ENCODE results near the gene KCTD15. TPM values are rescaled to one million over a fixed set of nuclear protein-coding genes. Genes with fewer than 3 reads are reported as not detected.

KCTD15 gene
- total RNA-seq, 2 experiments from 2014 or later: 21.3 to 29.2 TPM

- no peaks in the 10 kb centered on the region for H3K4me1 ChIP-seq (ENCODE audit: insufficient read depth, low read length, poor library complexity, severe bottlenecking)
- TF ChIP-seq EZH2phosphoT487 (IDR thresholded peaks at IDR 0.05; ENCODE audit: borderline replicate concordance, low read depth, low read length): no peak
- no peak for TF ChIP-seq CTCF (conservative IDR thresholded peaks at IDR 0.05; ENCODE audit: low read length)
- no peaks in the 10 kb centered on the region for H3K9me3 ChIP-seq (ENCODE audit: low read length)
- no peak overlapping the region for H3K27ac ChIP-seq (ENCODE audit: low read depth, low read length, poor library complexity, severe bottlenecking)
- CTCF ChIA-PET (ENCODE audit: unreplicated experiment): no interaction called here
- H3K4me3 ChIP-seq (ENCODE audit: low read depth, low read length, poor library complexity, severe bottlenecking): no peak overlapping the region
- no peak overlapping the region for H3K4me2 ChIP-seq (ENCODE audit: low read length)
- no peak overlapping the region for H2AFZ ChIP-seq (ENCODE audit: low read length)
- no peaks in the 10 kb centered on the region for H3K36me3 ChIP-seq (ENCODE audit: insufficient read depth, low read length)
- no peak for DNase-seq (ENCODE audit: low spot score)
- no peaks in the 10 kb centered on the region for H4K20me1 ChIP-seq (ENCODE audit: insufficient read depth, low read length)
- H3K79me2 ChIP-seq (ENCODE audit: insufficient read depth, low read depth, low read length): no peaks in the 10 kb centered on the region
- H3K9me2 ChIP-seq (ENCODE audit: insufficient read depth, low read length): no peaks in the 10 kb centered on the region
- intact Hi-C loops (cut with micrococcal nuclease; ENCODE audit: unreplicated experiment): no loop called here
- POLR2A ChIA-PET: no interaction called here
- BruUV-seq (replicated peaks): no TSS peak
Observed at GRCh38 chr19:33750587-33751435, 45.9 kb upstream of the KCTD15 start.

- DNase-seq (ENCODE audit: low spot score): no peak
- no peaks in the 10 kb centered on the region for H3K36me3 ChIP-seq (ENCODE audit: insufficient read depth, low read length)
- no peaks in the 10 kb centered on the region for H3K79me2 ChIP-seq (ENCODE audit: insufficient read depth, low read depth, low read length)
- H3K4me3 ChIP-seq (ENCODE audit: low read depth, low read length, poor library complexity, severe bottlenecking): no peak overlapping the region
- ChIA-PET CTCF (ENCODE audit: unreplicated experiment) (no interaction called here), POLR2A (no interaction called here)
- no peaks in the 10 kb centered on the region for H4K20me1 ChIP-seq (ENCODE audit: insufficient read depth, low read length)
- no peak overlapping the region for H3K27ac ChIP-seq (ENCODE audit: low read depth, low read length, poor library complexity, severe bottlenecking)
- no peaks in the 10 kb centered on the region for H3K4me1 ChIP-seq (ENCODE audit: insufficient read depth, low read length, poor library complexity, severe bottlenecking)
- no peaks in the 10 kb centered on the region for H3K9me2 ChIP-seq (ENCODE audit: insufficient read depth, low read length)
- no peak overlapping the region for H3K4me2 ChIP-seq (ENCODE audit: low read length)
- no TSS peak for BruUV-seq (replicated peaks)
- intact Hi-C loops (cut with micrococcal nuclease; ENCODE audit: unreplicated experiment): no loop called here
- no peaks in the 10 kb centered on the region for H3K9me3 ChIP-seq (ENCODE audit: low read length)
- TF ChIP-seq CTCF (conservative IDR thresholded peaks at IDR 0.05; ENCODE audit: low read length) (no peak), EZH2phosphoT487 (IDR thresholded peaks at IDR 0.05; ENCODE audit: borderline replicate concordance, low read depth, low read length) (no peak)
- no peak overlapping the region for H2AFZ ChIP-seq (ENCODE audit: low read length)
Observed at GRCh38 chr19:33751436-33751770, 45.3 kb upstream of the KCTD15 start.

GRCh38 chr19:33752018-33752800, 44.5 kb upstream of the KCTD15 start:
- intact Hi-C loops (cut with micrococcal nuclease; ENCODE audit: unreplicated experiment): no loop called here
- CTCF ChIA-PET (ENCODE audit: unreplicated experiment): no interaction called here
- no TSS peak for BruUV-seq (replicated peaks)
- Histone ChIP-seq H3K4me3 (ENCODE audit: low read depth, low read length, poor library complexity, severe bottlenecking) (no peak overlapping the region), H3K36me3 (ENCODE audit: insufficient read depth, low read length) (no peaks in the 10 kb centered on the region), H3K79me2 (ENCODE audit: insufficient read depth, low read depth, low read length) (no peaks in the 10 kb centered on the region), H3K9me2 (ENCODE audit: insufficient read depth, low read length) (no peaks in the 10 kb centered on the region), H3K4me1 (ENCODE audit: insufficient read depth, low read length, poor library complexity, severe bottlenecking) (no peaks in the 10 kb centered on the region), H3K9me3 (ENCODE audit: low read length) (no peaks in the 10 kb centered on the region), H2AFZ (ENCODE audit: low read length) (no peak overlapping the region), H4K20me1 (ENCODE audit: insufficient read depth, low read length) (no peaks in the 10 kb centered on the region), H3K27ac (ENCODE audit: low read depth, low read length, poor library complexity, severe bottlenecking) (no peak overlapping the region), H3K4me2 (ENCODE audit: low read length) (no peak overlapping the region)
- DNase-seq (ENCODE audit: low spot score): no peak
- POLR2A ChIA-PET: no interaction called here
- TF ChIP-seq CTCF (conservative IDR thresholded peaks at IDR 0.05; ENCODE audit: low read length) (no peak), EZH2phosphoT487 (IDR thresholded peaks at IDR 0.05; ENCODE audit: borderline replicate concordance, low read depth, low read length) (no peak)
